H1 (cell line): ENCODE results near the gene STK33. TPM values are rescaled to one million over a fixed set of nuclear protein-coding genes. Genes with fewer than 3 reads are reported as not detected.

Source experiments
- CTCF ChIA-PET: fragments of 300-600 bp; sonication (Branson Sonifier 250); formaldehyde crosslinking; loops from one replicate; lab custom pipeline; 2021; ENCODE audit not compliant: partially characterized antibody; lab: Charles Lee
- POLR2A ChIA-PET: fragments of 300-600 bp; sonication (Branson Sonifier 250); formaldehyde crosslinking; loops from one replicate; lab custom pipeline; 2021; ENCODE audit warnings: inconsistent platforms; ENCODE audit not compliant: partially characterized antibody; lab: Charles Lee
- DNase-seq, 2 experiments: peaks; one replicate each; pipeline versions ENCODE4 v3.0.0 to v3.0.0-alpha.2; 2010 to 2022; ENCODE audit warnings: low spot score in 2 of 2, low read depth in 1 of 2, mixed read lengths in 1 of 2
- FAIRE-seq: peaks from 2 replicates; lab custom pipeline; 2011; peaks lifted over from hg19 to GRCh38; lab: Jason Lieb, UNC
- H2AFZ ChIP-seq: 2 replicates; pipeline ENCODE4 v1.8.1; 2012; ENCODE audit warnings: low read length, inconsistent platforms
- H2AK5ac ChIP-seq: 2 replicates; pipeline ENCODE4 v1.6.1; 2013; ENCODE audit warnings: low read depth, low read length
- H2BK120ac ChIP-seq: replicated peaks from 2 replicates; pipeline ENCODE3; 2013; ENCODE audit warnings: low read depth, low read length, inconsistent platforms
- H2BK12ac ChIP-seq: 2 replicates; pipeline ENCODE4 v1.6.1; 2013; ENCODE audit warnings: low read depth, low read length
- H2BK15ac ChIP-seq: 2 replicates; pipeline ENCODE4 v1.6.1; 2013; ENCODE audit warnings: low read length
- H2BK20ac ChIP-seq: 2 replicates; pipeline ENCODE4 v1.6.1; 2013; ENCODE audit warnings: low read length
- H2BK5ac ChIP-seq: 2 replicates; pipeline ENCODE4 v1.6.1; 2013; ENCODE audit warnings: low read depth, low read length
- H3K14ac ChIP-seq: 2 replicates; pipeline ENCODE4 v1.6.1; 2013; ENCODE audit warnings: inconsistent platforms; ENCODE audit not compliant: insufficient read length
- H3K18ac ChIP-seq: 2 replicates; pipeline ENCODE4 v1.6.1; 2013; ENCODE audit warnings: low read length; ENCODE audit errors: extremely low read depth
- H3K23ac ChIP-seq: 2 replicates; pipeline ENCODE4 v1.6.1; 2013; ENCODE audit warnings: inconsistent platforms; ENCODE audit not compliant: insufficient read length
- H3K23me2 ChIP-seq: 2 replicates; pipeline ENCODE4 v1.6.1; 2013; ENCODE audit warnings: low read depth, low read length
- H3K27ac ChIP-seq: 2 replicates; pipeline ENCODE4 v1.6.1; 2011; ENCODE audit warnings: low read depth, low read length, inconsistent platforms
- H3K27me3 ChIP-seq, 4 experiments: replicated peaks in 1 of 4; 1 replicate in 1 of 4; 2 replicates in 3 of 4; pipeline versions ENCODE4 v1.6.1 to v1.8.1; 2011 to 2013; ENCODE audit warnings: low read length in 3 of 4, mild to moderate bottlenecking in 3 of 4, inconsistent platforms in 2 of 4, mixed read lengths in 2 of 4, moderate library complexity in 1 of 4; ENCODE audit not compliant: control insufficient read depth in 3 of 4, insufficient read depth in 3 of 4; ENCODE audit errors: extremely low read depth in 1 of 4
- H3K36me3 ChIP-seq, 4 experiments: 2 replicates each; pipeline versions ENCODE4 v1.6.1 to v1.8.1; 2011 to 2013; ENCODE audit warnings: mild to moderate bottlenecking in 4 of 4, low read length in 3 of 4, moderate library complexity in 2 of 4, control low read depth in 1 of 4, inconsistent platforms in 1 of 4; ENCODE audit not compliant: insufficient read depth in 4 of 4, control insufficient read depth in 2 of 4
- H3K4ac ChIP-seq: replicated peaks from 2 replicates; pipeline ENCODE3; 2013; ENCODE audit warnings: low read length, low read depth, mixed read lengths, inconsistent platforms; ENCODE audit not compliant: insufficient read length
- H3K4me1 ChIP-seq, 4 experiments: replicated peaks in 1 of 4; 1 replicate in 1 of 4; 2 replicates in 3 of 4; pipeline versions ENCODE4 v1.6.1 to v1.8.1; 2011 to 2013; ENCODE audit warnings: low read length in 3 of 4, inconsistent platforms in 2 of 4, mixed read lengths in 1 of 4; ENCODE audit not compliant: insufficient read depth in 4 of 4, control insufficient read depth in 3 of 4
- H3K4me2 ChIP-seq, 2 experiments: 2 replicates each; pipeline versions ENCODE4 v1.6.1 to v1.8.1; 2011 to 2013; ENCODE audit warnings: low read depth in 2 of 2, low read length in 2 of 2, control low read depth in 1 of 2, inconsistent platforms in 1 of 2, mild to moderate bottlenecking in 1 of 2; ENCODE audit not compliant: insufficient read depth in 1 of 2
- H3K4me3 ChIP-seq, 4 experiments: fragments of 200-600, 300-600 bp in 1 of 4; sonication (generic), shearing (Covaris generic), sonication (Bioruptor Twin) in 1 of 4; 2 replicates each; pipeline versions ENCODE4 v1.5.1 to v1.8.1; 2011 to 2016; ENCODE audit warnings: low read length in 4 of 4, low read depth in 3 of 4, control low read depth in 2 of 4, inconsistent platforms in 2 of 4, mild to moderate bottlenecking in 2 of 4, mixed read lengths in 1 of 4, moderate library complexity in 1 of 4; ENCODE audit not compliant: insufficient read depth in 2 of 4; ENCODE audit errors: extremely low read depth in 1 of 4
- H3K56ac ChIP-seq: replicated peaks from 2 replicates; pipeline ENCODE3; 2013; ENCODE audit warnings: low read depth, mild to moderate bottlenecking, mixed read lengths, low read length, inconsistent platforms; ENCODE audit not compliant: insufficient read length
- H3K79me1 ChIP-seq: 2 replicates; pipeline ENCODE4 v1.6.1; 2013; ENCODE audit warnings: low read depth, low read length, control low read depth
- H3K79me2 ChIP-seq, 2 experiments: 2 replicates each; pipeline versions ENCODE4 v1.6.1 to v1.8.1; 2012 to 2013; ENCODE audit warnings: low read length in 2 of 2, mild to moderate bottlenecking in 2 of 2, inconsistent platforms in 1 of 2; ENCODE audit not compliant: insufficient read depth in 2 of 2, control insufficient read depth in 1 of 2
- H3K9ac ChIP-seq, 4 experiments: replicated peaks in 1 of 4; 1 replicate in 1 of 4; 2 replicates in 3 of 4; pipeline versions ENCODE4 v1.6.1 to v1.8.1; 2011 to 2013; ENCODE audit warnings: low read depth in 3 of 4, low read length in 3 of 4, control low read depth in 2 of 4, mild to moderate bottlenecking in 2 of 4, moderate library complexity in 2 of 4, inconsistent platforms in 1 of 4; ENCODE audit errors: extremely low read depth in 1 of 4
- H3K9me3 ChIP-seq, 2 experiments: 2 replicates each; pipeline versions ENCODE4 v1.6.1 to v1.8.1; 2012 to 2013; ENCODE audit warnings: mild to moderate bottlenecking in 2 of 2, moderate library complexity in 2 of 2, control low read depth in 1 of 2, inconsistent platforms in 1 of 2, low read depth in 1 of 2, low read length in 1 of 2, mixed read lengths in 1 of 2; ENCODE audit not compliant: insufficient read depth in 2 of 2
- H4K20me1 ChIP-seq, 2 experiments: replicated peaks in 1 of 2; 2 replicates each; pipeline versions ENCODE3 to v1.8.1; 2011 to 2013; ENCODE audit warnings: inconsistent platforms in 2 of 2, low read length in 2 of 2, mild to moderate bottlenecking in 1 of 2; ENCODE audit not compliant: insufficient read depth in 2 of 2, control insufficient read depth in 1 of 2
- H4K5ac ChIP-seq: 2 replicates; pipeline ENCODE4 v1.6.1; 2013; ENCODE audit warnings: low read length, low read depth, mixed read lengths, inconsistent platforms; ENCODE audit not compliant: insufficient read length
- H4K8ac ChIP-seq: 2 replicates; pipeline ENCODE4 v1.8.0; 2013; ENCODE audit warnings: mild to moderate bottlenecking, moderate library complexity, low read length, inconsistent platforms; ENCODE audit not compliant: insufficient read depth; ENCODE audit errors: extremely low read depth
- H4K91ac ChIP-seq: replicated peaks from 2 replicates; pipeline ENCODE3; 2013; ENCODE audit warnings: low read length, mixed read lengths, inconsistent platforms; ENCODE audit not compliant: insufficient read length
- CBX5 ChIP-seq: fragments of 300-800, 300-1000 bp; sonication (generic); IDR thresholded peaks from 2 replicates; pipeline ENCODE4 v1.7.1; 2016; ENCODE audit warnings: antibody characterized with exemption, low read length, low read depth
- CHD1 ChIP-seq: IDR thresholded peaks from 2 replicates; pipeline ENCODE4 v1.6.1; 2012; ENCODE audit warnings: low read depth, low read length, improper control_type of control experiment
- CHD2 ChIP-seq: IDR thresholded peaks from 2 replicates; pipeline ENCODE4 v1.6.1; 2012; ENCODE audit warnings: low read length, improper control_type of control experiment
- CTCF ChIP-seq, 3 experiments: IDR thresholded peaks; 1 replicate in 2 of 3; 2 replicates in 1 of 3; pipeline versions ENCODE4 v1.5.1 to v1.6.1; 2011; ENCODE audit warnings: low read length in 3 of 3, mild to moderate bottlenecking in 3 of 3, inconsistent platforms in 2 of 3, low read depth in 1 of 3, moderate library complexity in 1 of 3; ENCODE audit not compliant: insufficient read depth in 1 of 3; ENCODE audit errors: control extremely low read depth in 1 of 3
- GABPA ChIP-seq: IDR thresholded peaks from 2 replicates; pipeline ENCODE4 v1.6.1; 2011; ENCODE audit warnings: mild to moderate bottlenecking, low read length, moderate library complexity, borderline replicate concordance; ENCODE audit not compliant: insufficient read depth
- PHF8 ChIP-seq: fragments of 200-600 bp; sonication (generic); conservative IDR thresholded peaks from 2 replicates; pipeline ENCODE4 v1.7.1; 2012; ENCODE audit warnings: low read depth, mild to moderate bottlenecking, inconsistent platforms, low read length, moderate library complexity
- POU5F1 ChIP-seq: IDR thresholded peaks from 2 replicates; pipeline ENCODE4 v1.6.1; 2011; ENCODE audit warnings: low read depth, mild to moderate bottlenecking, low read length, moderate library complexity
- SP1 ChIP-seq: IDR thresholded peaks from 2 replicates; pipeline ENCODE4 v1.6.1; 2011; ENCODE audit warnings: low read depth, low read length
- TBP ChIP-seq: IDR thresholded peaks from 2 replicates; pipeline ENCODE4 v1.6.1; 2011; ENCODE audit warnings: low read depth, low read length, improper control_type of control experiment
- USF2 ChIP-seq: IDR thresholded peaks from 2 replicates; pipeline ENCODE4 v1.6.1; 2011; ENCODE audit warnings: low read length, improper control_type of control experiment
- WGBS, 2 experiments: shearing (Covaris generic) in 1 of 2; methylation state at CpG; one replicate each; pipeline versions ENCODE4 v1.1.6 to v1.1.7; 2013 to 2015; ENCODE audit warnings: low lambda C conversion rate in 2 of 2, mixed read lengths in 2 of 2, inconsistent platforms in 1 of 2, low coverage in 1 of 2, missing lambda C conversion rate in 1 of 2; ENCODE audit not compliant: insufficient replicate concordance in 2 of 2, insufficient coverage in 1 of 2, insufficient read length in 1 of 2; ENCODE audit errors: extremely low coverage in 1 of 2, missing lambda C conversion rate in 1 of 2; 5-methylcytosine and 5-hydroxymethylcytosine counted together
- polyA plus RNA-seq, 7 experiments: library from polyadenylated mRNA; depleted of rRNA in 3 of 7; stranded (reverse) in 5 of 7; unstranded in 2 of 7; fragments of >200 nt in 5 of 7; fragments of 200-250 nt in 2 of 7; gene quantifications; 1 replicate in 5 of 7; 2 replicates in 1 of 7; 4 replicates in 1 of 7; pipeline versions ENCODE4 v1.2.1 to v1.2.3, GENCODE V29; 2011 to 2013; ENCODE audit warnings: missing spikeins in 2 of 7, mixed read lengths in 2 of 7
- total RNA-seq: library from RNA; stranded (reverse); fragmentation: NEBNext Ultra II Directional; extraction: Animal tissue kit (Norgen Biotek cat#: 25700); gene quantifications from 2 replicates; pipeline ENCODE4 v1.2.1, GENCODE V29; 2021

STK33 gene
- total and polyA plus RNA-seq, 2 of the 8 experiments (the other 6 are each of a cell fraction or from before 2014, with no cell fraction given) = 8.8 to 25.1 TPM

- Histone ChIP-seq H2BK5ac (no peak overlapping the region), H3K27ac (no peak overlapping the region), H2BK20ac (no peak overlapping the region), H2AFZ (no peak overlapping the region), H3K4me2 (no peak overlapping the region), H2AK5ac (no peak overlapping the region), H3K14ac (no peak overlapping the region), H3K27me3 (no peaks in the 10 kb centered on the region), H3K9me3 (no peaks in the 10 kb centered on the region), H4K8ac (no peak overlapping the region), H3K56ac (no peak overlapping the region), H2BK15ac (no peak overlapping the region), H3K79me2 (no peaks in the 10 kb centered on the region), H3K9ac (no peak overlapping the region), H3K18ac (no peak overlapping the region), H3K4me1 (peaks cover 0 to 6% (median 0%) of the 10 kb centered on the region in 4 experiments; a peak in 2 of 7 replicates), H3K23ac (no peak overlapping the region), H4K5ac (no peak overlapping the region), H3K36me3 (no peaks in the 10 kb centered on the region), H3K4ac (no peak overlapping the region), H4K91ac (no peak overlapping the region), H3K79me1 (0 out of 2 replicates have a peak, but pooled peaks cover 2% of the 10 kb centered on the region), H2BK120ac (no peak overlapping the region), H2BK12ac (no peak overlapping the region), H3K4me3 (no peak overlapping the region), H4K20me1 (peaks cover 0 to 3% of the 10 kb centered on the region in 2 experiments), H3K23me2 (no peaks in the 10 kb centered on the region; the same call in 1 of the 2 replicates)
- DNase-seq (no peak), FAIRE-seq (no peak)
- WGBS, 2 experiments = 96% methylated on average over 2 of the region's 2 CpGs; no CpG with 5 or more reads in 1 of the 2 experiments
- POLR2A ChIA-PET = interaction anchor here (1.1 kb wide), 1 partner anchor 8 kb away, joined by 3 read pairs; no protein-coding TSS in a partner anchor
- CTCF ChIA-PET = interaction anchor here (1.1 kb wide), 1 partner anchor 477 kb away, joined by 3 read pairs; no protein-coding TSS in a partner anchor
- TF ChIP-seq CHD1 (no peak), POU5F1 (no peak), CTCF (IDR thresholded peaks at IDR 0.05; ENCODE audit: control extremely low read depth in 1 of 3, insufficient read depth in 1 of 3, low read depth in 1 of 3, low read length in 3 of 3) (no peak), USF2 (no peak), CBX5 (no peak), PHF8 (no peak), CHD2 (no peak), TBP (no peak), GABPA (no peak), SP1 (no peak)
Measured at GRCh38 chr11:8531982-8532381, 62.0 kb downstream of the STK33 start.
